Ovary (tissue), 3 donors: Measurements from ENCODE around the gene SMARCC1.

Source experiments
- CTCF ChIP-seq, 3 donors: fragments of 450-650 bp in 2 of 3; fragments of 200-600 bp in 1 of 3; IDR thresholded peaks; one replicate each; pipeline versions ENCODE4 v1.5.1 to v1.8.0; 2016 to 2022; ENCODE audit warnings: antibody characterized with exemption in 3 of 3, mild to moderate bottlenecking in 1 of 3
- POLR2A ChIP-seq: fragments of 450-650 bp; IDR thresholded peaks from one replicate; pipeline ENCODE4 v1.6.1; 2017; ENCODE audit warnings: antibody characterized with exemption, mild to moderate bottlenecking, moderate library complexity
- donor health status: DM: no; HTN: no; CAD: no.

- TF ChIP-seq POLR2A: no peak
- no peak for TF ChIP-seq CTCF (IDR thresholded peaks at IDR 0.05)
These were observed 9.6 kb upstream of the SMARCC1 start for GRCh38 chr3:47791193-47791855.
